ENCODE measurements around the gene ASB13. TPM values are rescaled to one million over a fixed set of nuclear protein-coding genes. Genes with fewer than 3 reads are reported as not detected.

The ASB13 gene
- total and polyA plus RNA-seq, 2 experiments from 2014 or later: 11.6 to 20.2 TPM

DNA sequence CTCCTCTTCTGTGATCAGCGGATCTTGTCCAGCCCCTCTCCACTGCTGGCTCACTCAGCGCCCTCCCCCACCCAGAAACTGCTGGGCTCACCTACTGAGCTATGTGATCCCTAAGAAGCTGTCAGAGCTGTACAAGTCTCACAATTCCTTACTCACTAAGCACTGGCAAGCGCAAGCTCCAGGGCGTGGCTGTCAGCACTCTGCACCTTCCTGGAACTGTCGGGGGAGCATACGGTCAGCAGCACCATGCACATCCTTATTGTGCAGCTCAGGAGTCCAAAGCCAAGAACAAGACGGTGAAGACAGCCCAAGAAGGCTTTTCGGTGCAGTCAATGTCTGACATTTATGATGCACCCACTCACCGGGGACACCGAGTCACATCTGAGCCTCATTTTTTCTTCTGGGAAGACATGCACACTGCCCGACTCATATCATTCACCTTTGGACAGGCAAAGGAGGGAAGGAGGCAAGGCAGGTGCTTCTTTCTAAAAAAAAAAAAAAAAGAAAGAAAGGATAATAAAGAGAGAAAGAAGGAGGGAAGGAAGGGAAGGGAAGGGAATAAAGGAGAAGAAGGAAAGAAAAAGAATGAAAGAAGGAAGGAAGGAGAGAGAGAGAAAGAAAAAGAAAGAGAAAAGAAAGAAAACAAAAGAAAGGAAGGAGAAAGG, 56.3 kb downstream of the ASB13 start:
- DNase-seq (ENCODE audit: low spot score) (no peak), ATAC-seq (no peak)
- Histone ChIP-seq H3K27me3 (ENCODE audit: insufficient read depth) (no peaks in the 10 kb centered on the region), H3K4me2 (no peak overlapping the region), H3K79me2 (replicated peaks; ENCODE audit: insufficient read depth) (no peaks in the 10 kb centered on the region), H3K36me3 (ENCODE audit: insufficient read depth) (no peaks in the 10 kb centered on the region), H3K4me3 (no peak overlapping the region), H2AFZ (0 out of 2 replicates have a peak overlapping the region, but pooled peaks have one; percentile 32), H3K27ac (ENCODE audit: low read depth) (no peak overlapping the region), H3F3A (replicated peaks; ENCODE audit: low read depth) (no peaks in the 10 kb centered on the region), H4K20me1 (replicated peaks; ENCODE audit: insufficient read depth) (no peaks in the 10 kb centered on the region), H3K4me1 (ENCODE audit: insufficient read depth) (no peaks in the 10 kb centered on the region), H3K9me2 (ENCODE audit: insufficient read depth) (no peaks in the 10 kb centered on the region)
- no peaks in the 10 kb centered on the region; the same call in 2 of the 3 replicates for H3K4me1 Mint-ChIP-seq
- H3K27ac Mint-ChIP-seq: no peak overlapping the region
- no peaks in the 10 kb centered on the region; the same call in 2 of the 3 replicates for H3K9me3 Mint-ChIP-seq
- H3K4me3 Mint-ChIP-seq: no peak overlapping the region
- H3K27me3 Mint-ChIP-seq (ENCODE audit: insufficient read depth, low read depth, poor library complexity): peaks cover 5% of the 10 kb centered on the region
- H3K36me3 Mint-ChIP-seq (ENCODE audit: low read depth): no peaks in the 10 kb centered on the region
- TF ChIP-seq EZH2phosphoT487 (IDR thresholded peaks at IDR 0.05; ENCODE audit: unreplicated experiment) (no peak), NANOG (IDR thresholded peaks at IDR 0.05; ENCODE audit: borderline replicate concordance) (no peak)

- H4K20me1 ChIP-seq (replicated peaks; ENCODE audit: insufficient read depth): no peaks in the 10 kb centered on the region
- Mint-ChIP-seq H3K4me3 (no peak overlapping the region), H3K27me3 (ENCODE audit: insufficient read depth, low read depth, poor library complexity) (peaks cover 5% of the 10 kb centered on the region), H3K27ac (no peak overlapping the region), H3K36me3 (ENCODE audit: low read depth) (no peaks in the 10 kb centered on the region), H3K4me1 (no peaks in the 10 kb centered on the region; the same call in 2 of the 3 replicates), H3K9me3 (no peaks in the 10 kb centered on the region; the same call in 2 of the 3 replicates)
- no peak overlapping the region for H2AFZ ChIP-seq
- DNase-seq (ENCODE audit: low spot score) (no peak), ATAC-seq (no peak)
- no peaks in the 10 kb centered on the region for H3F3A ChIP-seq (replicated peaks; ENCODE audit: low read depth)
- no peaks in the 10 kb centered on the region for H3K9me2 ChIP-seq (ENCODE audit: insufficient read depth)
- no peaks in the 10 kb centered on the region for H3K4me1 ChIP-seq (ENCODE audit: insufficient read depth)
- no peaks in the 10 kb centered on the region for H3K36me3 ChIP-seq (ENCODE audit: insufficient read depth)
- H3K27me3 ChIP-seq (ENCODE audit: insufficient read depth): no peaks in the 10 kb centered on the region
- H3K79me2 ChIP-seq (replicated peaks; ENCODE audit: insufficient read depth): no peaks in the 10 kb centered on the region
- no peak overlapping the region for H3K27ac ChIP-seq (ENCODE audit: low read depth)
- H3K4me2 ChIP-seq: no peak overlapping the region
- no peak overlapping the region for H3K4me3 ChIP-seq
- no peak for TF ChIP-seq ZNF114 (CRISPR knock-in tag; IDR thresholded peaks at IDR 0.05)
- TF ChIP-seq, protein P1, sequence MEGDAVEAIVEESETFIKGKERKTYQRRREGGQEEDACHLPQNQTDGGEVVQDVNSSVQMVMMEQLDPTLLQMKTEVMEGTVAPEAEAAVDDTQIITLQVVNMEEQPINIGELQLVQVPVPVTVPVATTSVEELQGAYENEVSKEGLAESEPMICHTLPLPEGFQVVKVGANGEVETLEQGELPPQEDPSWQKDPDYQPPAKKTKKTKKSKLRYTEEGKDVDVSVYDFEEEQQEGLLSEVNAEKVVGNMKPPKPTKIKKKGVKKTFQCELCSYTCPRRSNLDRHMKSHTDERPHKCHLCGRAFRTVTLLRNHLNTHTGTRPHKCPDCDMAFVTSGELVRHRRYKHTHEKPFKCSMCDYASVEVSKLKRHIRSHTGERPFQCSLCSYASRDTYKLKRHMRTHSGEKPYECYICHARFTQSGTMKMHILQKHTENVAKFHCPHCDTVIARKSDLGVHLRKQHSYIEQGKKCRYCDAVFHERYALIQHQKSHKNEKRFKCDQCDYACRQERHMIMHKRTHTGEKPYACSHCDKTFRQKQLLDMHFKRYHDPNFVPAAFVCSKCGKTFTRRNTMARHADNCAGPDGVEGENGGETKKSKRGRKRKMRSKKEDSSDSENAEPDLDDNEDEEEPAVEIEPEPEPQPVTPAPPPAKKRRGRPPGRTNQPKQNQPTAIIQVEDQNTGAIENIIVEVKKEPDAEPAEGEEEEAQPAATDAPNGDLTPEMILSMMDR (conservative IDR thresholded peaks at IDR 0.05; ENCODE audit: low read depth in 2 of 2): no peak
- no peak for TF ChIP-seq NANOG (IDR thresholded peaks at IDR 0.05; ENCODE audit: borderline replicate concordance)
- no peak for TF ChIP-seq ETS1 (IDR thresholded peaks at IDR 0.05)
- TF ChIP-seq POLR2AphosphoS5 (IDR thresholded peaks at IDR 0.05; ENCODE audit: low read depth): no peak
- TF ChIP-seq REST (IDR thresholded peaks at IDR 0.05; ENCODE audit: unreplicated experiment): no peak
- TF ChIP-seq CREB1 (CRISPR knock-in tag; IDR thresholded peaks at IDR 0.05; ENCODE audit: low read depth): no peak
Measured at GRCh38 chr10:5608608-5609220, 57.7 kb downstream of the ASB13 start.

Data from GM23338 (cell line).